ENCODE measurements around the gene FOXN3. TPM values are rescaled to one million over a fixed set of nuclear protein-coding genes. Genes with fewer than 3 reads are reported as not detected.

The FOXN3 gene
- total RNA-seq, 4 donors from 2014 or later = 98.7 to 116 (median 103) TPM

DNA sequence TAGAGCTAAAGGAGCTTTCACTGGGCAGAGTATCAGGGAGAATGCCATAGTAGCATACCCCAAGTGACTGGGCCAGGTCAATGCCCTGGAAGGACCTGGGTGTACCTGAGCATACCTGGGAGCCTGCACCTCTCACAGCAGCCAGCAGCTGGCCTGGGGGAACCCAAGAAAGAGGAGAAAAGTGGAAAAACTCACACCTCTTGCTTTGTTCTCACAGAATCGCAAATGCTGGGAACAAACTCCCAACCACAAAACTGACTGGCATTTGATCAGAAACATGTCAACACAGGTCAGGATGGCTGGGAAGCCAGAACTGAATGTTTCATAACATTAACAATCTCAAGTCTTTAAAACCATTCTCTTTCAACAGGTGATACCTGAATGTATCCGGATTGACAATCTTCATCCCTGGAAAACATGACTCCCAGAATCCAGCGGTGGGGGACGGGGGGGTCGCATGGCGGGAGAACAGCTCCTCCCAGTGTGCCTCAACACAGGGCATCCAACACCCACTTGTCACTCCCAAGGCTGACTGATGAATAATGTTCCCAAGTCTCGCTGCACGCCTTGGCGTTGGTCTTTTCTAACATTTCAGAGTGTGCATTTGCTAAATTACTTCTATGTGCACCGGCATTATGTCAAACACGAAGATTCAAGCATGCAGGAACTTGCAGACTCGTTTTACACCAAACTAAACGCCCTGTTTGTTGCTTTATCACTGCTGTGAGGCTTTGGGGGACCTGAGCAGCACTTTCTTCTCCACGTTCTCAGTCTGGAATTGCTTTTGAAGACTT is 7.9 kb downstream of the FOXN3 start:
- TF ChIP-seq, protein P1, sequence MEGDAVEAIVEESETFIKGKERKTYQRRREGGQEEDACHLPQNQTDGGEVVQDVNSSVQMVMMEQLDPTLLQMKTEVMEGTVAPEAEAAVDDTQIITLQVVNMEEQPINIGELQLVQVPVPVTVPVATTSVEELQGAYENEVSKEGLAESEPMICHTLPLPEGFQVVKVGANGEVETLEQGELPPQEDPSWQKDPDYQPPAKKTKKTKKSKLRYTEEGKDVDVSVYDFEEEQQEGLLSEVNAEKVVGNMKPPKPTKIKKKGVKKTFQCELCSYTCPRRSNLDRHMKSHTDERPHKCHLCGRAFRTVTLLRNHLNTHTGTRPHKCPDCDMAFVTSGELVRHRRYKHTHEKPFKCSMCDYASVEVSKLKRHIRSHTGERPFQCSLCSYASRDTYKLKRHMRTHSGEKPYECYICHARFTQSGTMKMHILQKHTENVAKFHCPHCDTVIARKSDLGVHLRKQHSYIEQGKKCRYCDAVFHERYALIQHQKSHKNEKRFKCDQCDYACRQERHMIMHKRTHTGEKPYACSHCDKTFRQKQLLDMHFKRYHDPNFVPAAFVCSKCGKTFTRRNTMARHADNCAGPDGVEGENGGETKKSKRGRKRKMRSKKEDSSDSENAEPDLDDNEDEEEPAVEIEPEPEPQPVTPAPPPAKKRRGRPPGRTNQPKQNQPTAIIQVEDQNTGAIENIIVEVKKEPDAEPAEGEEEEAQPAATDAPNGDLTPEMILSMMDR (IDR thresholded peaks at IDR 0.05) = no peak
- TF ChIP-seq EP300 (IDR thresholded peaks at IDR 0.05) (no peak), POLR2A (IDR thresholded peaks at IDR 0.05) (no peak)
- Histone ChIP-seq H3K36me3 (peaks cover 0 to 38% (median 0%) of the 10 kb centered on the region in 3 donors), H3K4me3 (no peak overlapping the region), H3K27ac (no peak overlapping the region), H3K9me3 (no peaks in the 10 kb centered on the region), H3K4me1 (peaks cover 0 to 56% (median 12%) of the 10 kb centered on the region in 4 donors), H3K27me3 (no peaks in the 10 kb centered on the region)
- DNase-seq (ENCODE audit: low spot score in 2 of 2) = no peak
- 74% methylated on average over 14 of the region's 14 CpGs for WGBS, 2 donors

DNA sequence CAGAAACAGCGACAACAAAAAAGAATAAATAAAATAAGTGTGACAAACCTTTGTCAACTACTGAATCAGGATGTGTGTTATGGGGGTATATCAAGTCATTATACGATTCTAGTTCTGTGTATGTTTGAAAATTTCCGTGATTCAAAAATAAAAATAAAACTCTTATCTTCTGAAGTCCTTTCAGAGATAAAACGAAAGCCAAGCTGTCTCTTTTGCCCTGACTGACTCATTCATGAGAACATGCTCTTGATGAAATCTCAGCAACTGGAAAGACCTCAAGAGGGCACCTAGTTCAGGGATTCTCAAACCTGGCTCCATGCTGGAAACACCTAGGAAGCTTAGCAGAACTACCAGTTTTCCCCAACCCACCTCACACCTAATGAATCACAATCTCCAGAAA is 9.2 kb downstream of the FOXN3 start:
- WGBS, 2 donors = 83 to 85% methylated on average over 4 of the region's 4 CpGs
- H3K27me3 ChIP-seq = no peaks in the 10 kb centered on the region
- H3K4me1 ChIP-seq = peaks cover 0 to 52% (median 12%) of the 10 kb centered on the region in 4 donors
- no peak overlapping the region for H3K27ac ChIP-seq
- TF ChIP-seq POLR2A (IDR thresholded peaks at IDR 0.05) = no peak
- TF ChIP-seq, protein P1 (IDR thresholded peaks at IDR 0.05) = no peak
- no peak for TF ChIP-seq EP300 (IDR thresholded peaks at IDR 0.05)
- DNase-seq (ENCODE audit: low spot score in 2 of 2) = no peak
- no peak overlapping the region for H3K4me3 ChIP-seq
- peaks cover 0 to 38% (median 0%) of the 10 kb centered on the region in 3 donors for H3K36me3 ChIP-seq
- H3K9me3 ChIP-seq = no peaks in the 10 kb centered on the region

DNA sequence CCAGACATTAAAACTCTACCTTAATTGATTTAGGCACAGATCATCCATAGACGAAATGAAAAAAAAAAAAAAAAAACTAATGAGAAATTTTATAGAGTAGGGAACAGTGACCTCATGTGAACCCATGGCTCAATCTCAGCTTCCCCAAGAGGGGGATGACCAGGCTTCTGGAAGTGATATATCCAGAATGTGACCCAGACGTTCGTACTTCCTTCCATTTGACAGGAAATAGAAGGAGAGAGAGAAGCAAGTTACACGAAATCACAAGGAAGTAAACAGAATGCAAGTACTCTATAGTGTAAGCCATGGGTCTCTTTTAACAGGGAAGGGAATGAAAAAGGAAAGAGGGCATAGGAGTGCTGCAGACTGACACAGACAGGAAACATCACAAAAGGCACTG is 10.1 kb downstream of the FOXN3 start:
- Histone ChIP-seq H3K4me1 (peaks cover 0 to 61% (median 12%) of the 10 kb centered on the region in 4 donors), H3K9me3 (no peaks in the 10 kb centered on the region), H3K36me3 (peaks cover 0 to 31% (median 0%) of the 10 kb centered on the region in 3 donors), H3K4me3 (no peak overlapping the region), H3K27ac (no peak overlapping the region), H3K27me3 (no peaks in the 10 kb centered on the region)
- peak in 1 of 2 donors; percentile 57 for TF ChIP-seq EP300 (IDR thresholded peaks at IDR 0.05)
- TF ChIP-seq, protein P1 (IDR thresholded peaks at IDR 0.05) = no peak
- WGBS, 2 donors = 11 to 15% methylated on average over 4 of the region's 4 CpGs
- DNase-seq (ENCODE audit: low spot score in 2 of 2) = peak in 1 of 2 donors; percentile 21

DNA sequence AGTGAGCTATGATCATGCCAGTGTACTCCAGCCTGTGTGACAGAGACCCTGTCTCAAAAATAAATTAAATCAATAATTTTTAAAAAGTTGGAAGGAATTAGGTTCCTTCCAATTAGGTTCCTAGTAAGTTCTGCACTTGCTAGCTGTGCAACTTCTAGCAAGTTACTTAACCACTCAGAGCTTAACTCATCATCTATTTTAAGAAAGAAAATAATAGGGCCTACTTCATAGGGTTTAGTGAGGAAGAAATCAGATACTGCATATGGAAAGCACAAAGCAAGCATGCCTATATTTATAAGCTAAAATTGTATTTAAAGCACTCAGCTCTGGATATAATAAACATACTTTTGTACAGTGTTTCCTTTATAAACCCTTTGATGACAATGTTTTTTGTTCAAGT is 10.7 kb downstream of the FOXN3 start:
- no peak for DNase-seq (ENCODE audit: low spot score in 2 of 2)
- Histone ChIP-seq H3K36me3 (peaks cover 0 to 25% (median 0%) of the 10 kb centered on the region in 3 donors), H3K27ac (no peak overlapping the region), H3K27me3 (no peaks in the 10 kb centered on the region), H3K4me3 (no peak overlapping the region), H3K4me1 (peaks cover 0 to 65% (median 12%) of the 10 kb centered on the region in 4 donors), H3K9me3 (no peaks in the 10 kb centered on the region)
- TF ChIP-seq POLR2A (IDR thresholded peaks at IDR 0.05) (no peak), EP300 (IDR thresholded peaks at IDR 0.05) (no peak)
- TF ChIP-seq, protein P1 (IDR thresholded peaks at IDR 0.05) = no peak

DNA sequence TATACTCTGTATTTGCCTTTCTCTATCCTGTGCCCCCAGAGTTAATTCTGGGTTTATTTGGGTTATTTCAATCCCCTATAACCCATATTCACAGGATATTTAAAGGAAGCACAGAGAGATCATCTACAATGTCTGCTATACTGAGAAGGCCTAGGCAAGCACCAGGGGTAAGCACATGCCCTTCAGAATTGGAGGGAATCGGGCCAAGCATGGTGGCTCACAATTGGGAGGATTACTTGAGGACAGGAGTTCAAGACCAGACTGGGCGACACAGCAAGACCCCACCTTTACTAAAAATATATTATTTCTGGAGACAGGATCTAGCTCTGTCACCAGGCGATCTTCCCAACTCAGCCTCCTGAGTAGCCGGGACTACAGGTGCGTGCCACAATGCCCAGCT is 11.3 kb downstream of the FOXN3 start:
- 87 to 96% methylated on average over 5 of the region's 5 CpGs for WGBS, 2 donors
- peaks cover 0 to 19% (median 0%) of the 10 kb centered on the region in 3 donors for H3K36me3 ChIP-seq
- H3K9me3 ChIP-seq = no peaks in the 10 kb centered on the region
- TF ChIP-seq, protein P1 (IDR thresholded peaks at IDR 0.05) = no peak
- TF ChIP-seq POLR2A (IDR thresholded peaks at IDR 0.05) (no peak), EP300 (IDR thresholded peaks at IDR 0.05) (no peak)
- no peaks in the 10 kb centered on the region for H3K27me3 ChIP-seq
- peaks cover 0 to 62% (median 12%) of the 10 kb centered on the region in 4 donors for H3K4me1 ChIP-seq
- H3K4me3 ChIP-seq = no peak overlapping the region
- no peak for DNase-seq (ENCODE audit: low spot score in 2 of 2)
- H3K27ac ChIP-seq = no peak overlapping the region
